SKM-1 treated with dmso at 0.1 percent for 144 hours (cell line): ENCODE results near the gene PDE5A.
"Not testable (repeated sequence)": the region's sequence is repeated elsewhere in the genome, so short reads cannot be mapped to it uniquely, and the experiment has no call there.

Experiments
- DNase-seq: peaks from one replicate; lab custom pipeline; 2025; ENCODE audit not compliant: unreplicated experiment; lab: John Stamatoyannopoulos, UW

PDE5A gene

DNA sequence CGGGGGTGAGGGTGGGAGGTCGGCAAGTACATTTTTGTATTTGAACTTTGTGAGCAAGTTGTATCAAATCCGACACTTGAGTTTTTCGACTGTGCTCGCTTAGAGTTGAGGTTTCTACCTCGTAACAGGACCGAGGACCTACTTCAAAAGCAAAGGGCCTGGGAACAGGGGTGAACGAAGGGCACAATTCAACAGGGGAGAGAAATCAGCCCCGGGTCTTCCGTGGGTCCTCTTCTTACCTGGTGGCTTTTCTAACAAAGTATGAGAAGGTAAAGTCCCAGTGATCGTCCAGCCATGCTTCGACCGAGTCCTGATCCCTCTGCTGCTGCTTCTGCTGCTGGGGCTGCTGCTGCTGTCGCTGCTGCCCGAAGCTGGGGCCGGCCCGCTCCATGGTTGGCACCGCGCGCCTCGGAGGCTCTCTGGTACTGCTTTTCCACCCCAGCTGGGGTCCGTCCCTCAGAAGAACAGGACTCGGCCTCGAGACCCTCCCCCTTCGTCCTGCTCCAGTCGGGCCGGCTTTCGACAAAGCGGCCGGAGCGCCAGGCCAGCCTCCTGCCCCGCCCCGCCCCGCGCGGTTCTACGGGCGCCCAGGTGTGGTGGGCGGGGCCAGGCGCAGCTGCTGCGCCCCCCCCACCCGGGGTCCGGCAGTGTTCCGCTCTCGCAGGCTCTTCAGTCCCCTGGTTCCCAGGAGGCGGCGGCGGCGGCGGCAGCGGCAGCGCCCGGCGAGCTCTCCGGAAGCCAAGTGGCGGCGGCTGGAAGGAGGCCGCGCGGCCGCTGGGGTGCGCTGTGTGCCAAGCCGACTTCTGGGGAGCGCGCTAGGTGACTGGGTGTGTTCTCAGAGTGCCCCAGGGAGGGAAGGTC is at the start of gene PDE5A:
TSS of gene PDE5A (minus strand) at position 524 of the 861 bp plus-strand sequence. CDS start at position 391, 133 bp downstream.
- peak; percentile 70 for DNase-seq

DNA sequence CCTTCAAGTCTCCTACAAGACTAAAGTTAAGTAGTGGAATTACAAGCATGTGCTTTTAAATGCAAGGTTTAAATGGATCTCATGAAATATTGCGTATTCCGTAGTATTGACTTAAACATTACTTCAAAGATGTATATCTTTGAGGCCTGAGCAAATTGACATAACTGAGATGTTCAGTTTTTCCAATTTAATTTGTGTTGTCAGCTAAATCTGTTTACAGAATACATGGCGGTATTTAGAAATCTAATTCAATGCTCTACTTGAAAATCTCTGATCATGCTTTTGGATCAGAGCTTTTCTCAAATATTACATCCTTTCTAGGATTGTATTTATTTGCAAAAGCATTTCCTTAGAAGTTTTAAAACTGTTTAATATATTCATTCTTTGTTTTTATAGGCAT is 47.5 kb upstream of the PDE5A start:
- no peak for DNase-seq

DNA sequence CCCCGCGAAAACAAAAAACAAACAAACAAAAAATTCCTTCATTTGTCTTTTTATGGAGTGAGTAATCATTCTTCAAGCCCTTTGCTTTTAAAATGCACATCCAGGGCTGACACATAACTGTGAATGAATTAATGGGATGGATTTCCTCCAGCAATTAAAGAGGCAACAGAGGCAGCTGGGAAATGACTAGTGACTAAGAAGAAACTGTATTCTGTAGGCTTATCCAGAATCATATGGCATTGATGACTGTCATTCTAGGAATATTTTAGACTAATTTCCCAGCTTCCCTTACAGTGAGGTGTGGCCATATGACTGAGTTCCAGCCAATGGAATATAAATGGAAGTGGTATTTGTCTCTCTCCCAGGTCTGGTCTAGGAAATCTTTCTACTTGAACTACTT is 46.8 kb upstream of the PDE5A start:
- DNase-seq, result no peak

DNA sequence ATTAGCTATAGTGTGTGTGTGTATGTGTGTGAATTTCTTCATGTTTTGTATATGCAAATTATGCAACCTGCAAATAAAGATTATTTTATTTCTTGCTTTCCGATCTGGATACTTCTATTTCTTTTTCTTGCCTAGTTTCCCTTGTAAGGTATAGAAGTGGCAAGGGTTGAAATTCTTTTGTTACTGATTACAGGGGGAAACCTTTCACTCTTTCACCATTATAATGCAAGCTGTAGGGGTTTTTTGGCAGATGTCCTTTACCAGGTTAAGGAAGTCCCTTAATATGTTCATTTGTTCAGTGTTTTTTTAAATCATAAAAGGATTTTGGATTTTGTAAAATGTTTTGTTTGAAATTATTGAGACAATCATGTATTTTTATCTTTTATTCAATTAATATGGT is 44.3 kb upstream of the PDE5A start:
- DNase-seq, result no peak

DNA sequence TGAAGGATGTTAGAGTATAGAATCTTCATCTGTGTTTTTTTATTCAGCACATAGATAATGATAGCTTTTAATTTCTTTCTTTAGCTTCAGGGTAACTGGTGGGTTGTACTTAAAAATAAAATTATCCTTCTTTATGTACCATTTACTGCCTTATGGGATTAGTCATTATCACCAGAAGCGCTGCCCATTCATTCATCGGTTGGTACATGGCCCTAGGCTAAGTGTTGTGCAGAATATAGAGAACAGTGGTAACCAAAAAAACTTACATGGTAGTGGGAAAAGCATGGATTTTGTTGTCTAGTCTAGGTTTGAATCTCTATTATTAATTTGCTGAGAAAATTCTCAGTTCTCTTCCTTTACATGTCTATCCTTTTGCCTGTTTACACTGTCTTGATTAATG is 43.5 kb upstream of the PDE5A start:
- no peak for DNase-seq

DNA sequence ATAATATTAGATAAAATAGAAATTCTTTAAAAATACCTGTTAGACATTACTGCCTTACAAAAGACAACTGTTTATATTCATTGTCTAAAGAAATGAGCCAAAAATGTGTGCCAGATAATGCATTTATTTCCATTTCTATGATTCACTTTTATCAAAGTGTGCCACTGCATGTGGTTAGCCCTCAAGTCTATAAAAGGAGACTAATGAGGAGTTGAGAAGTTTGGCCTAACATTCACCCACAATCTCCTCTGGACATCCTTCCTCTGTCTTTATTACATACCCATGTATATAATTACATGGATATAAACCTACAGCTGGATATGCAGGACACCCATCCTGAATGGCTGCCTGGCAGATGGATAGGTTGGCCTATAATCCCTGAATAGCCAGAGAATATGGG is 42.6 kb upstream of the PDE5A start:
- DNase-seq, result no peak

DNA sequence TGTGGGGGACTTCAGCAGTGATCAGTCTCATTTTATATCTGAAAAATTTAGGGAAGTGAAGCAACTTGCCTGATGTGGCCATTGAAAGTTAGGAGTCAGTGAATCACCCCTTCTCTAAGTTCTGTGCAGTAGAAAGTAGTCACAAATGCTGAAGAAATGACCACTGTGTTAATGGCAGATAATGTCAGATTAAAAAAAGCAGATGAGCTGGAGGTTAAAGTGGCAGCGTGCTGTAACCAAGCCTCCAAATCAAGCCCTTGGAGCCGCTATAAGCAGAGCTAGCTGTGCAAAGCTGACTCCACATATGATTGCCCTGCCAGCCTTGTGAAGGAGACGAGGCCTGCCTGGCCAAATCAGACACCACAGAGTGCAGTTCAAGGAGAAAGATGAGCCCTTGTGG is 39.2 kb upstream of the PDE5A start:
- no peak for DNase-seq

DNA sequence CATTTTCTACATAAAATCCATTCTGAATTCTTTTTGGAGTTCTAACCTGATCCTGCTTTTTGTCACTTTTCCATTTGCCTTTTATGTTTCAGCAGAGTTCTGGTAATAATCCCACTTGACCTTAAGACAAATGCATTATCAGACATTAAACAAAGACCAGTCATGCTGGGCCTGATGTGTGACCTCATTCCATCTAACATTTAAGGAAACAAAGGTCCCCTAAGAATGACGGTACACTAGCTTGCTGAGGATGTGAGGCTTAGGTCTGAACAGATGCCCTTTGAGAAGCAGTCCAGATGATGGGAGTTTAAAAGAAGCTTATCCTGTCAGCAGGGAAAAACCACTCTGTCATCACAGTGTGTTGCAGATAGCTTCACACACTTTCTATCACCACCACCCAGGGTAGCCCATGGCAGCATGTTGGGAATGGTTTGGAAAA is 38.1 kb upstream of the PDE5A start:
- DNase-seq, result no peak

DNA sequence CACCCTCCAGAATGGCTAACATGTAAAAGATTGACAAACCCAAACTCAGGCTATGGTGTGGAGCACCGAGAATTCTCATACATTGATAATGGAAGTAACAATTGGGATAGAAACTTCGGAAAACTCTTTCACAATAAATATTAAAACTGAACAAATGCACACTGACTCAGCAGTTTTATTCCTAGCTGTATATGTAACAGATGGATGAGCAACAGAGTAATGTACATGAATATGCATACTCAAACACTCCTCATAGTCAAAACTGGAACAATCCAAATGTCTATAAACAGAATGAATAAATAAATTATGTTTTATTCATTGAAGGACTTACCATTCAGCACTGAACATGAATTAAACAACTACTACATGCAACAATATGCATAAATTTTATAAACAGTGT is 37.1 kb upstream of the PDE5A start:
- DNase-seq, result no peak

DNA sequence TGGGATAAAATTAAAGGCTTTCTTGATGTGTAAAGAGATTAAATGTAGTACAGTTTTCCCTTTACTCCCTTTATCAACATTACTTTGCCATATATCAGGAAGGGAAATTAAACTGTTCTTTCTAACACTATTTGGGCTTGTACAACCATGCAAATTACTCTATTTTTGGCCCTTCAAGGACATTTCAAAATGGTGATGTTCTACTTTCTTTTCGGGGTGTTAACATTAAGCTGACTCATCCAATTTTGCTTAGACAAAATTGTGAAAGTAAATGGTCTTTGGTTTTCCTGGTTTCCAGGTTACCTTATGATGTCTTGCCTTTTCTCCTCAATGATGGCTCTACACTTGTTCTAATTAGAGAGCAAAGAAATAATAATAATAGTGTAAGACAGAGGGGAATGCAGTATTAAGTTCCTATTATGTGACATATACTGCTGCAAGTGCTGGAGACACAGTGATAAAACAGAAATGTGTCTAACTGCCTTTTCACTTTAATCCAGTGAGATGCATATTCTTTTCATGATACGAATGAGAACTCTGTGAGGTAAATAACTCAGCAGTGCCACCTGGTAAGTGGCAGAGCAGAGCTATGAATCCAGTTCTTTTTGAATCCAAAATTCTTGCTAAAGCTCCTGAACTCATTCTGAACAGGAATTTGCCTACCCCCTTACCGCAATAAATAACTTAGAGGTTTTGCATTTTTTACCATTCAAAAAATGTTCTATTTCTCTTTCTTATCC is 35.7 kb upstream of the PDE5A start:
- DNase-seq, result no peak

DNA sequence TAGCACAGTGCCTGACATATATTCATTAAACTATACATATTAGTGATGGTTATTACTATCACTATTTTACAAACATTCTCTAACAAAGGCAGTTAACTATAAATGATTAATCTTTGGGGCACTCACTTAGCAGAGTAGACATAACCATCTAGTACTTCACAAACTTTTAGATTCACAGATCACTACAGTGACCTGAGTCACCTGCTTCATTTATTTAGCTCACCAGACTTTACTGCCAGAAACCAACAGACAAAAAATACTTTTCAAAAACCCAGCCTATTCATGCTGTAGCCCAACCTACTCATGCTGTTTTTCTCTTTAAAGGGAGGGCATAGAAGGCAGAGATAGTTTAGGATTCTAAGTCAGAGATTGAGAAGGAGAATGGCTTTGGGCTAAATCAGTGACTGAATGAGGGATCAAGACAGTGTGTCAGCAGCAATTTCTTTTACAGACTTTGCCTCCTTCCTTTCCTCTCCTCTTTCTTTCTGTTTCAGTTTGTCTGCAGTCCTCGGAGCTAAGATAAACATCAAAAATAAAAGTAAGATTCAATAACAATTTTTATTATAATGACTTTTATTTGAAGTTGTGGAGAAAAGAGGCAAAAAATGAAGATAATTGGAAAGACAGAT is 34.7 kb upstream of the PDE5A start:
- DNase-seq, result no peak

DNA sequence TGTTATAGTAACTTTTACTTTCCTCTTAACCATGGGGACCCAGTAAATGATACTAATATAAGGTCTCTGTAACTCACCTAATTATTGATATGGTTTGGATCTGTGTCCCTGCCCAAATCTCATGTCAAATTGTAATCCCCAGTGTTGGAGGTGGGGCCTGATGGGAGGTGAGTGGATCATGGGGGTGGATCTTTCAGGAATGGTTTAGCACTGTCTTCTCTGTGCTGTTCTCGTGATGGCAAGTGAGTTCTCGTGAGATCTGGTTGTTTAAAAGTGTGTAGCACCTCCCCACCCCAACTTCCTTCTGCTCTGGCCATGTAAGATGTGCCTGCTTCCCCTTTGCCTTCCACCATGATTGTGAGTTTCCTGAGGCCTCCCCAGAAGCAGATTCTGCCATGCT is 34.0 kb upstream of the PDE5A start:
- not testable (repeated sequence) for DNase-seq

DNA sequence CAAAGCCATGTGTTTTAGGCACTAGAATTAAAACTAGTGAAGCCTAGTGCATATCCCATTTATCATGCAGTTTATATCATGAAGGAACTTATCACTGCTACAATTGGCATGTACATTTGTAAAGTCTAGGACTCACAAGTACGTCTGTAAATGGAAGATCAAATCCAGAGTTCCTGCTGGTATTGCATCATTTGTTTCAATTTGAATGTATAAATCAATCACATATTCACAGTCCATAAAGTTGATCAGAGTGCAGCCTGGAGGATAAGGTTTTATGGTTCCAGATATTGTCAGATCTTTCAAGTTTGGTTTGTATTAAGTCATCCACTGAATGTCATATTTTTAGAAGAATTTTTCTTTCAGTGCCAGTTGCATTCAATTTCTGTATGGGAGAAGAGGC is 32.6 kb upstream of the PDE5A start:
- DNase-seq, result no peak

DNA sequence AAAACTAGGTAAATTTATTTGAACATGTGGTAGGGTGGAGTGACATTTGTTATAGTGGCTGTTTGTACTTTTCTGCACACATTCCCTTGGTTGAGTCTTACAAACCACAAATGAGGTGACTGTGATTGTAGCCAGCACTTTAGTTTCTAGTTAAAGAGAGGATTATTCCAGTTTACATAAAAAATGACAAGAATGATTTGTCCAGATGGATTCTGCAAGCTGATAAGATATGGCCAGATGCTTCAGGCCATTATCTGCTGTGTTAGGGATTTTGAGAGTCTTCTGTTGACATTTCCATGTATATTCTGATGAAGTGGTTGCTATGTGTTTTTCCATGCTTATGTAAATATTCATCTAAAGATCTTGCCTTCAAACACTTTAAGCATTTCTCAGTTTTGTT is 31.0 kb upstream of the PDE5A start:
- DNase-seq, result no peak

DNA sequence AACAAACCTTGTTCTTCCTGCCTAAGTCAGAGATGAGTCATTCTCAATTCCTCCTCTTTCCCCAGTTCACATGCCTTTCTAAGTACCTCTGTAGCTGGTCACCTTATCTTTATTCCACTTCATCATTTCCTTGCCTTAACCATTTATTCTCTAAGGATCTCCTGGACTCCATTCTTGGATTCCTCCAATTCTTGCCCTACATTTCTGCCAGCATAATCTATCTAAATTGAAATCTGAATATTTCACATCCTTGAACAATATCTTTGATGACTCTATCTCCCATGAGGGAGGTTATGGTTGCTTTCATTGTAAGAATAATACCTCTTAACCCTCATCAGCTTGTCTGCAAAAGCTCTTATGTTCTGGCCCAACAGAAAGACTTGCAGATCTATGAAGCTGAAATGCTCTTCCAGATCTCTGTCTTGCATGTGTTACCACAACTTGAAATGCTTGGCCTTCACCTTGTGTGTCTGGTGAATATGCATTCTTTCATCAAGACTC is 28.6 kb upstream of the PDE5A start:
- no peak for DNase-seq

DNA sequence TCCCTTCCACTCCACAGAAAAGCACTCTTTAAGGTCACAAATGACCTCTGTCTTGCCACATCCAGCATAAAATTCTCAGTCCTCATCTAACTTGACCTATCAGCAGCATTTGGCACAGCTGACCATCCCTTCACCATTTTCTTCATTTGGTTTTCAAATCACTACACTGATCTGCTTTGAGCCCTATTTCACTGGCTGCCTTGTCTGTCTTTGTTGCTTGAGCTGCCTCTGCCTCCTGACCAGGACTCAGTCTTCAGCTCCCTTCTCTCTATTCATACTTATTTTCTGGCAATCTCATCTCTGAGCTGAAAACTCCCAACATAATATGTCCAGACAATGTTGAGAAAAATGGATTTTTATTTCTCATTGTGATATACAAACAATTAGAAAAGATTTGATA is 27.7 kb upstream of the PDE5A start:
- no peak for DNase-seq

DNA sequence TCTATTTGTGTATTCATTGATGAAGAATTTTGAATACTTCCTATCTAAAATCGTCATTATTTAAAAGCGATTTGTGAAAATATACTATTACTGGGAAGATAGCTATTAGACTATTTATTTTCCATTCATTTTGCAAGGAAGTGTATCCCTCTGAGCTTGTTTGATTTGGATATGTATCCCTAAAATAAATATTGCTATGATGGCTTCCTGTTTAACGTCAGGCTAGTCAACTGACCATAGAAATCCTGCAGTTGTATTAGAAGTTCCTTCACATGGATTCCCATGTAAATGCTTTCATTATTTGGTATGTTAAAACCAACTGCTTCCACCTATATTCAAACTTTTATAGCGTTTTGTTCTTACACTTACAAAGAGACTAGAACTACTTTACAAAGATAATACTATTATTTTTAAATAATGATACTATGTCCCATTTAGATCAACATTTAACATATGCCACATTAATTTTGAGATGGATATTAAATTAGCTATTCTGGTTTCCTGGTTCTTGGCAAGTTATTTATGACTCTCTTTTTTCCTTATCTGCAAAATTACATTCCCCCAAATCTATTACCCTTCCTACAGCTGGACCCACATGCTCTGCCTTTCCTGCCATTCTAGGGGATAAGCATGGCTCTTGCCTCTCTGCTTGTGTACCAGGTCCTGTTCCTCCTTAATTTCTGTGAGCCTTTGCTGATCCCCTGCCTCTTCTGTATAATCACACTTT is 26.7 kb upstream of the PDE5A start:
- no peak for DNase-seq

DNA sequence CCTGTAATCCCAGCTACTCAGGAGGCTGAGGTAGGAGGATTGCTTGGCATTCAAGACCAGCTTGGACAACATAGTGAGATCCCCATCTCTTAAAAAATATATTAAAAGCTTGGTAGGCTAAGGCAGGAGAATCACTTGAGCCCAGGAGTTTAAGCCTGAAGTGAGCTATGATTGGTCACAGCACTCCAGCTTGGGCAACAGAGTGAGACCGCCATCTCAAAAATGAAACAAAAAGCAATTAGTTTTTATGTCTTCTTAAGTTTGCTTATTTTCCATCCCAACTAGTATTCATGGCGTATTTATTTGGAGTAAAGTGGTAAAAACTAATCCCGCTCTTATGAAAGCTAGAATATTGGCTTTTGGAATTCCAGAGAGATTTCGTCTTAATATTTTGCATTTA is 25.4 kb upstream of the PDE5A start:
- no peak for DNase-seq

DNA sequence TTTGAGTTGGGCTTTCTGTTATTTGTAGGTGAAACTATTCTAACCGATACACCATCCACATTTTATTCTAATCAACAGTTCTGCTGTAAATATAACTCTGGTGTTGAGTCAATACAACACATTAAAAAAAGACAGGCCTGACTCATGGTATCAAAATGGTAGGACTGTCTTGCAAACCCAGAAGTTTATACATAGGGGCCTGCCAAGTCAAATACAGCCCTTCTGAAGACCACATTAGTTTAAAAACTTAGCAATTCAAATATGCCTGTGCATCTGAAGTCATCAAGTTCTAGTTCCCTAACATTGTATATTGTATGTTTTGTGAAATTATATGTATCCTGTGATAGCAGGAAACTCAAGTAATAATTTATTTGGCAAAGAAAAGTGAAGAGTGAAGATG is 24.4 kb upstream of the PDE5A start:
- no peak for DNase-seq

DNA sequence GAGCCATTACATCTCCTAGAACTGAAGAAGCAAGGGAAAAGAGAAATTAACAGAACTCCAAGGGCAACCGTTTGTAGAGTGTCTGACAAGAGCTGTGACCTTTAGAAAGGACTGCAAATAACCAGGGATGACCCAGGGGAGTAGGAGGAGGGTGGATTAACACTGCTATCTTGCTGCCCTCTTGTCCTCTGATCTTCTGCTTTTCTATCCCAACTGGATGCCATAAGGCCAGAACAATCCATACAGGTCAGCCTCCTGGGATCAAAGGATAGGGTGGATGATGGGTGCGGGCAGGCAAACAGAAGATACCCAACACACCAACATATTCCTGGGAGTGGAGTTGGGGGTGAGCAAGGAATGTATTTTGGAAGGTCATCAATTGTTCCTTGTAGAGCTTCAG is 19.8 kb upstream of the PDE5A start:
- DNase-seq, result no peak

DNA sequence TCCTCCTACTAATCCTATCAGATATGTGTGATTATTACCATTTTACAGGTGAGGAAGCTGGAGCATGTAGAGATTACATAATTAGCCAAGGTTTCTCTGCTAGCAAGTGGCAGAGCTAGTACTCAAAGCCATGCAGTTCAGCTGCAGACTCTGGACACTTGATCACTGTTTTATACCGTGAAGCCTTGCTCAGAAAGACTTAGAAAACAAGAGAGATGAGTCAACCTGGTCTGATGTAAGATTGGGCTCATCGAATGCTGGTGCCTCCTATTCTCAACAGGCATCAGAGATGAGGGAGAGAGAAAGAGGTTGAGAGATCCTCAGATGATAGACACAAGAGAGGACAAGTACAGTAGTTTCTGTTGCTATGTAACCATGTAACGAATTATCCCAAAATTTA is 19.0 kb upstream of the PDE5A start:
- DNase-seq, result no peak
